ENCODE data around the gene ACAP2.

Gene ACAP2

GRCh38 chr3:195284842-195285241 is 158.0 kb downstream of the ACAP2 start:
- TF ChIP-seq CTCF (IDR thresholded peaks at IDR 0.05; ENCODE audit: low read depth, low read length, missing control alignments): no peak
- no peaks in the 10 kb centered on the region for H3K27me3 ChIP-seq (replicated peaks)
- in situ Hi-C loops (cut with HindIII; ENCODE audit: low pct_ligation_motif_present, low sequenced_read_pairs): loop anchor here (25.0 kb wide), 1 partner anchor 227 kb away; no protein-coding TSS in a partner anchor
- no peak overlapping the region for H3K27ac ChIP-seq
- H3K4me3 ChIP-seq (ENCODE audit: low read depth, low read length): no peak overlapping the region
- DNase-seq: no peak
- peaks cover 9% of the 10 kb centered on the region for H3K36me3 ChIP-seq (replicated peaks)

GRCh38 chr3:195282961-195283360 is 159.9 kb downstream of the ACAP2 start:
- TF ChIP-seq CTCF (IDR thresholded peaks at IDR 0.05; ENCODE audit: low read depth, low read length, missing control alignments): no peak
- no peaks in the 10 kb centered on the region for H3K27me3 ChIP-seq (replicated peaks)
- in situ Hi-C loops (cut with HindIII; ENCODE audit: low pct_ligation_motif_present, low sequenced_read_pairs): loop anchor here (25.0 kb wide), 1 partner anchor 229 kb away; no protein-coding TSS in a partner anchor
- no peak for DNase-seq
- no peak overlapping the region for H3K27ac ChIP-seq
- peaks cover 8% of the 10 kb centered on the region for H3K36me3 ChIP-seq (replicated peaks)
- H3K4me3 ChIP-seq (ENCODE audit: low read depth, low read length): no peak overlapping the region

GRCh38 chr3:195274259-195274966 is 168.4 kb downstream of the ACAP2 start:
- in situ Hi-C loops (cut with HindIII; ENCODE audit: low pct_ligation_motif_present, low sequenced_read_pairs): no loop called here
- H3K36me3 ChIP-seq (replicated peaks): peaks cover 2% of the 10 kb centered on the region
- no peak for TF ChIP-seq CTCF (IDR thresholded peaks at IDR 0.05; ENCODE audit: low read depth, low read length, missing control alignments)
- H3K4me3 ChIP-seq (ENCODE audit: low read depth, low read length): no peak overlapping the region
- H3K27ac ChIP-seq: no peak overlapping the region
- H3K27me3 ChIP-seq (replicated peaks): no peaks in the 10 kb centered on the region
- no peak for DNase-seq

GRCh38 chr3:195271410-195272243 is 171.2 kb downstream of the ACAP2 start:
- Histone ChIP-seq H3K36me3 (replicated peaks) (no peaks in the 10 kb centered on the region), H3K27me3 (replicated peaks) (no peaks in the 10 kb centered on the region), H3K27ac (peak overlapping the region; percentile 52), H3K4me3 (ENCODE audit: low read depth, low read length) (peak overlapping the region; percentile 79)
- in situ Hi-C loops (cut with HindIII; ENCODE audit: low pct_ligation_motif_present, low sequenced_read_pairs): no loop called here
- DNase-seq: peak; percentile 77
- peak; percentile 77 for TF ChIP-seq CTCF (IDR thresholded peaks at IDR 0.05; ENCODE audit: low read depth, low read length, missing control alignments)

GRCh38 chr3:195270817-195271409 is 171.9 kb downstream of the ACAP2 start, which contains the start of gene XXYLT1:
Gene XXYLT1, minus strand, starts transcription at chr3:195271159. Its CDS starts 101 bp downstream, at chr3:195271058.
- TF ChIP-seq CTCF (IDR thresholded peaks at IDR 0.05; ENCODE audit: low read depth, low read length, missing control alignments): peak; percentile 48
- DNase-seq: peak; percentile 81

More at GRCh38 chr3:195270817-195271409, 171.9 kb downstream of the ACAP2 start, which contains the start of gene XXYLT1:
- peak within 1 kb of the TSS; percentile 52 for H3K27ac ChIP-seq
- H3K36me3 ChIP-seq (replicated peaks): peaks cover 2% of the 10 kb centered on the region
- in situ Hi-C loops (cut with HindIII; ENCODE audit: low pct_ligation_motif_present, low sequenced_read_pairs): no loop called here
- peak within 1 kb of the TSS; percentile 79 for H3K4me3 ChIP-seq (ENCODE audit: low read depth, low read length)
- no peaks in the 10 kb centered on the region for H3K27me3 ChIP-seq (replicated peaks)
